SK-N-SH (cell line): ENCODE results near the gene ING1. TPM values are rescaled to one million over a fixed set of nuclear protein-coding genes. Genes with fewer than 3 reads are reported as not detected.

Experiments
- CTCF ChIA-PET: fragments of 300-600, 350-600 bp; formaldehyde crosslinking; extraction: SDS; loops from one replicate; lab custom pipeline; 2021; lab: Yijun Ruan, JAX
- POLR2A ChIA-PET: fragments of 350-600 bp; sonication (Branson Sonifier 250); formaldehyde crosslinking; extraction: SDS; loops from one replicate; lab custom pipeline; 2020; ENCODE audit warnings: antibody characterized with exemption, inconsistent platforms; lab: Yijun Ruan, JAX
- DNase-seq: peaks from one replicate; pipeline ENCODE4 v3.0.0; 2012
- H2AFZ ChIP-seq: fragments of 200-600 bp; sonication (generic); 2 replicates; pipeline ENCODE4 v1.8.1; 2016; ENCODE audit warnings: antibody characterized with exemption, mild to moderate bottlenecking, low read depth
- H3F3A ChIP-seq: fragments of 200-600 bp; sonication (generic); replicated peaks from 2 replicates; pipeline ENCODE3; 2016; ENCODE audit warnings: antibody characterized with exemption, mild to moderate bottlenecking; ENCODE audit not compliant: insufficient read depth
- H3K27ac ChIP-seq, 2 experiments: fragments of 200-500 bp in 1 of 2; fragments of 200-600 bp in 1 of 2; sonication (Bioruptor generic) in 1 of 2; sonication (generic), shearing (Covaris generic) in 1 of 2; 2 replicates each; pipeline versions ENCODE4 v1.5.1 to v1.6.1; 2014 to 2016; ENCODE audit warnings: low read depth in 2 of 2, inconsistent platforms in 1 of 2, low read length in 1 of 2, mild to moderate bottlenecking in 1 of 2, mixed read lengths in 1 of 2
- H3K27me3 ChIP-seq: fragments of 200-600 bp; sonication (generic), shearing (Covaris generic); 2 replicates; pipeline ENCODE4 v1.6.1; 2016; ENCODE audit warnings: mixed run types; ENCODE audit not compliant: insufficient read depth
- H3K36me3 ChIP-seq, 2 experiments: fragments of 200-500 bp in 1 of 2; fragments of 200-600 bp in 1 of 2; sonication (Bioruptor generic) in 1 of 2; sonication (generic) in 1 of 2; replicated peaks in 1 of 2; 2 replicates each; pipeline versions ENCODE3 to v1.5.1; 2014 to 2016; ENCODE audit warnings: low read length in 1 of 2, mild to moderate bottlenecking in 1 of 2; ENCODE audit not compliant: insufficient read depth in 2 of 2, control insufficient read depth in 1 of 2
- H3K4me1 ChIP-seq, 2 experiments: fragments of 200-500 bp in 1 of 2; fragments of 200-600 bp in 1 of 2; sonication (Bioruptor generic) in 1 of 2; sonication (generic), shearing (Covaris generic) in 1 of 2; 2 replicates each; pipeline versions ENCODE4 v1.5.1 to v1.6.1; 2014 to 2016; ENCODE audit warnings: low read depth in 1 of 2, low read length in 1 of 2, mixed run types in 1 of 2; ENCODE audit not compliant: insufficient read depth in 2 of 2, control insufficient read depth in 1 of 2
- H3K4me2 ChIP-seq: fragments of 200-600 bp; sonication (generic), shearing (Covaris generic); 2 replicates; pipeline ENCODE4 v1.6.1; 2017; ENCODE audit warnings: mixed run types
- H3K4me3 ChIP-seq, 2 experiments: fragments of 200-500 bp in 1 of 2; fragments of 200-600 bp in 1 of 2; sonication (Bioruptor generic) in 1 of 2; sonication (generic), shearing (Covaris generic) in 1 of 2; 2 replicates each; pipeline versions ENCODE4 v1.5.1 to v1.8.1; 2014 to 2016; ENCODE audit warnings: low read depth in 2 of 2, inconsistent platforms in 1 of 2, low read length in 1 of 2, mild to moderate bottlenecking in 1 of 2, mixed read lengths in 1 of 2, moderate library complexity in 1 of 2
- H3K79me2 ChIP-seq: fragments of 200-600 bp; sonication (generic); 2 replicates; pipeline ENCODE4 v1.8.1; 2017; ENCODE audit warnings: mild to moderate bottlenecking; ENCODE audit not compliant: insufficient read depth
- H3K9ac ChIP-seq: fragments of 200-600 bp; sonication (generic); 2 replicates; pipeline ENCODE4 v1.6.1; 2017; ENCODE audit warnings: mixed run types
- H3K9me2 ChIP-seq: fragments of 200-600 bp; sonication (generic); 2 replicates; pipeline ENCODE4 v1.6.1; 2017; ENCODE audit warnings: mixed run types
- H3K9me3 ChIP-seq: fragments of 200-600 bp; sonication (generic); 2 replicates; pipeline ENCODE4 v1.6.1; 2017; ENCODE audit warnings: mixed run types, mild to moderate bottlenecking, moderate library complexity
- H4K20me1 ChIP-seq: fragments of 200-600 bp; sonication (generic); 2 replicates; pipeline ENCODE4 v1.6.1; 2017; ENCODE audit warnings: mild to moderate bottlenecking, mixed run types; ENCODE audit not compliant: insufficient read depth
- CHD2 ChIP-seq: fragments of 150-350 bp; IDR thresholded peaks from 2 replicates; pipeline ENCODE4 v1.6.1; 2018; ENCODE audit warnings: low read length; ENCODE audit not compliant: partially characterized antibody
- ELF1 ChIP-seq: IDR thresholded peaks from 2 replicates; pipeline ENCODE4 v1.4.0; 2012
- EP300 ChIP-seq, 2 experiments: IDR thresholded peaks; 2 replicates each; pipeline versions ENCODE4 v1.4.0 to v1.6.1; 2012; ENCODE audit warnings: borderline replicate concordance in 1 of 2, low read depth in 1 of 2, low read length in 1 of 2
- EZH2phosphoT487 ChIP-seq: fragments of 200-600 bp; sonication (generic); IDR thresholded peaks from 2 replicates; pipeline ENCODE4 v1.6.1; 2017; ENCODE audit warnings: low read depth, mixed run types, mild to moderate bottlenecking, antibody characterized with exemption, moderate library complexity, borderline replicate concordance
- FOSL2 ChIP-seq: IDR thresholded peaks from 2 replicates; pipeline ENCODE4 v1.4.0; 2012; ENCODE audit warnings: low read depth, mild to moderate bottlenecking, moderate library complexity, borderline replicate concordance
- GABPA ChIP-seq: IDR thresholded peaks from 2 replicates; pipeline ENCODE4 v1.4.0; 2012; ENCODE audit warnings: low read depth, mild to moderate bottlenecking
- GATA2 ChIP-seq: sonication (generic); formaldehyde crosslinking; IDR thresholded peaks from 2 replicates; pipeline ENCODE4 v1.5.0; 2020; ENCODE audit warnings: mild to moderate bottlenecking, missing genetic modification reagents
- JUND ChIP-seq: IDR thresholded peaks from 2 replicates; pipeline ENCODE4 v1.4.0; 2012
- MEF2A ChIP-seq: IDR thresholded peaks from 2 replicates; pipeline ENCODE4 v1.4.0; 2012; ENCODE audit warnings: low read depth, borderline replicate concordance
- MXI1 ChIP-seq: IDR thresholded peaks from 2 replicates; pipeline ENCODE4 v1.6.1; 2012; ENCODE audit warnings: mild to moderate bottlenecking, low read depth, low read length, improper control_type of control experiment
- NFIC ChIP-seq: IDR thresholded peaks from 2 replicates; pipeline ENCODE4 v1.4.0; 2012; ENCODE audit warnings: borderline replicate concordance
- RAD21 ChIP-seq: IDR thresholded peaks from 2 replicates; pipeline ENCODE4 v1.6.1; 2012; ENCODE audit warnings: mild to moderate bottlenecking, low read length
- RCOR1 ChIP-seq: fragments of 150-350 bp; IDR thresholded peaks from 2 replicates; pipeline ENCODE4 v1.6.1; 2017; ENCODE audit warnings: antibody characterized with exemption, low read length
- SIN3A ChIP-seq: IDR thresholded peaks from 2 replicates; pipeline ENCODE4 v1.6.1; 2012; ENCODE audit warnings: low read depth, mild to moderate bottlenecking, low read length, moderate library complexity, borderline replicate concordance
- SMC3 ChIP-seq: IDR thresholded peaks from 2 replicates; pipeline ENCODE4 v1.6.1; 2012; ENCODE audit warnings: low read depth, low read length, improper control_type of control experiment
- TAF1 ChIP-seq: IDR thresholded peaks from 2 replicates; pipeline ENCODE4 v1.6.1; 2012; ENCODE audit warnings: low read depth, mild to moderate bottlenecking, low read length, moderate library complexity, borderline replicate concordance
- TCF12 ChIP-seq: IDR thresholded peaks from 2 replicates; pipeline ENCODE4 v1.4.0; 2012
- YY1 ChIP-seq: IDR thresholded peaks from 2 replicates; pipeline ENCODE4 v1.4.0; 2012; ENCODE audit warnings: low read depth, mild to moderate bottlenecking
- WGBS: methylation state at CpG from one replicate; pipeline ENCODE4 v1.1.6; 2017; ENCODE audit warnings: low lambda C conversion rate; 5-methylcytosine and 5-hydroxymethylcytosine counted together
- polyA plus RNA-seq, 3 experiments: library from polyadenylated mRNA; depleted of rRNA; stranded (reverse); fragments of >200 nt; gene quantifications; 2 replicates each; pipeline ENCODE4 v1.2.3, GENCODE V29; 2012
- TF ChIP-seq, protein P1 (sequence below): fragments of 150-350 bp; IDR thresholded peaks from 2 replicates; pipeline ENCODE4 v1.6.1; 2017; ENCODE audit warnings: antibody characterized with exemption, low read length, low read depth, borderline replicate concordance
- TF ChIP-seq, protein P2 (sequence below): IDR thresholded peaks from 2 replicates; pipeline ENCODE4 v1.4.0; 2012; ENCODE audit warnings: low read depth, borderline replicate concordance
- TF ChIP-seq, protein P3 (sequence below): IDR thresholded peaks from 2 replicates; pipeline ENCODE4; 2012
- TF ChIP-seq, protein P4 (sequence below): fragments of 150-350 bp; IDR thresholded peaks from 2 replicates; pipeline ENCODE4 v1.6.1; 2016; ENCODE audit warnings: mild to moderate bottlenecking, low read depth, low read length
- TF ChIP-seq, protein P5 (sequence below): IDR thresholded peaks from 2 replicates; pipeline ENCODE4 v1.6.1; 2012; ENCODE audit warnings: mild to moderate bottlenecking, low read depth, low read length, moderate library complexity

The ING1 gene
- polyA plus RNA-seq, 1 of the 3 experiments (the other 2 are of a cell fraction), result 25.4 TPM

DNA sequence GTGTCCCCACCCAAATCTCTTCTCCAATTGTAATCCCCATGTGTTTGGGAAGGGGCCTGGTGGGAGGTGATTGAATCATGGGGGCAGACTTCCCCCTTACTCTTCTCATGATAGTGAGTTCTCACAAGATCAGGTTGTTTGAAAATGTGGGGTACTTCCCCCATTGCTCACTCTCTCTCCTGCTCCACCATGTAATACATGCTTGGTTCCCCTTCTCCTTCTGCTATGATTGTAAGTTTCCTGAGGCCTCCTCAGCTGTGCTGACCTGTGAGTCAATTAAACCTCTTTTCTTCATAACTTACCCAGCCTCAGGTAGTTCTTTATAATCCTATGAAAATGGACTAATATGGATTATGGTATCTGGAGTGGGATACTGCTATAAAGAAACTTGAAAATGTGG lies 24.1 kb downstream of the ING1 start:
- Histone ChIP-seq H3K4me2 (no peak overlapping the region), H2AFZ (no peak overlapping the region), H3K9me3 (no peaks in the 10 kb centered on the region), H3K4me3 (no peak overlapping the region), H3K27ac (no peak overlapping the region), H3K79me2 (no peaks in the 10 kb centered on the region), H4K20me1 (no peaks in the 10 kb centered on the region), H3F3A (no peaks in the 10 kb centered on the region), H3K9me2 (no peaks in the 10 kb centered on the region), H3K27me3 (no peaks in the 10 kb centered on the region), H3K9ac (no peak overlapping the region), H3K4me1 (no peaks in the 10 kb centered on the region), H3K36me3 (no peaks in the 10 kb centered on the region)
- CTCF ChIA-PET, result no interaction called here
- POLR2A ChIA-PET, result no interaction called here
- TF ChIP-seq, protein P1, sequence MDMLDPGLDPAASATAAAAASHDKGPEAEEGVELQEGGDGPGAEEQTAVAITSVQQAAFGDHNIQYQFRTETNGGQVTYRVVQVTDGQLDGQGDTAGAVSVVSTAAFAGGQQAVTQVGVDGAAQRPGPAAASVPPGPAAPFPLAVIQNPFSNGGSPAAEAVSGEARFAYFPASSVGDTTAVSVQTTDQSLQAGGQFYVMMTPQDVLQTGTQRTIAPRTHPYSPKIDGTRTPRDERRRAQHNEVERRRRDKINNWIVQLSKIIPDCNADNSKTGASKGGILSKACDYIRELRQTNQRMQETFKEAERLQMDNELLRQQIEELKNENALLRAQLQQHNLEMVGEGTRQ, result no peak
- TF ChIP-seq TAF1, result no peak
- no peak for TF ChIP-seq EZH2phosphoT487
- no peak for TF ChIP-seq SMC3
- no peak for TF ChIP-seq EP300 (IDR thresholded peaks at IDR 0.05; ENCODE audit: borderline replicate concordance in 1 of 2, low read depth in 1 of 2, low read length in 1 of 2)
- TF ChIP-seq RCOR1, result no peak
- TF ChIP-seq RAD21, result no peak
- no peak for TF ChIP-seq MEF2A
- TF ChIP-seq GABPA, result no peak
- TF ChIP-seq FOSL2, result no peak
- TF ChIP-seq GATA2 (CRISPR knock-in tag), result no peak
- TF ChIP-seq, protein P2, sequence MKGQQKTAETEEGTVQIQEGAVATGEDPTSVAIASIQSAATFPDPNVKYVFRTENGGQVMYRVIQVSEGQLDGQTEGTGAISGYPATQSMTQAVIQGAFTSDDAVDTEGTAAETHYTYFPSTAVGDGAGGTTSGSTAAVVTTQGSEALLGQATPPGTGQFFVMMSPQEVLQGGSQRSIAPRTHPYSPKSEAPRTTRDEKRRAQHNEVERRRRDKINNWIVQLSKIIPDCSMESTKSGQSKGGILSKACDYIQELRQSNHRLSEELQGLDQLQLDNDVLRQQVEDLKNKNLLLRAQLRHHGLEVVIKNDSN, result no peak
- TF ChIP-seq ELF1, result no peak
- TF ChIP-seq, protein P3, sequence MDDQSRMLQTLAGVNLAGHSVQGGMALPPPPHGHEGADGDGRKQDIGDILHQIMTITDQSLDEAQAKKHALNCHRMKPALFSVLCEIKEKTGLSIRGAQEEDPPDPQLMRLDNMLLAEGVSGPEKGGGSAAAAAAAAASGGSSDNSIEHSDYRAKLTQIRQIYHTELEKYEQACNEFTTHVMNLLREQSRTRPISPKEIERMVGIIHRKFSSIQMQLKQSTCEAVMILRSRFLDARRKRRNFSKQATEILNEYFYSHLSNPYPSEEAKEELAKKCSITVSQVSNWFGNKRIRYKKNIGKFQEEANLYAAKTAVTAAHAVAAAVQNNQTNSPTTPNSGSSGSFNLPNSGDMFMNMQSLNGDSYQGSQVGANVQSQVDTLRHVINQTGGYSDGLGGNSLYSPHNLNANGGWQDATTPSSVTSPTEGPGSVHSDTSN, result no peak
- TF ChIP-seq SIN3A, result no peak
- TF ChIP-seq JUND, result no peak
- TF ChIP-seq MXI1, result no peak
- no peak for DNase-seq

DNA sequence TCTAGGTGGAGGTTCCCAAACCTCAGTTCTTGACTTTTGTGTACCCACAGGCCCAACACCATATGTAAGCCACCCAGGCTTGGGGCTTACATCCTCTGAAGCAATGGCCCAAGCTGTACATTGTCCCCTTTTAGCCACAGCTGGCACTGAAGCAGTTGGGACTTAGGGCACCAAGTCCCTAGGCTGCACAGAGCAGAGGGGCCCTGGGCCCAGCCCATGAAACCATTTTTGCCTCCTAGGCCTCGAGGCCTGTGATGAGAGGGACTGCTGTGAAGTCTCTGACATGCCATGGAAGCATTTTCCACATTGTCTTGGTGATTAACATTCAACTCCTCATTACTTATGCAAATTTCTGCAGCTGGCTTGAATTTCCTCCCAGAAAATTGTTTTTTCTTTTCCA lies 30.2 kb downstream of the ING1 start:
- no peaks in the 10 kb centered on the region for H3K9me2 ChIP-seq
- no peaks in the 10 kb centered on the region for H3K36me3 ChIP-seq
- no peaks in the 10 kb centered on the region for H3K79me2 ChIP-seq
- DNase-seq, result no peak
- H3K27ac ChIP-seq, result no peak overlapping the region
- no peak overlapping the region for H3K4me3 ChIP-seq
- no peak overlapping the region for H3K4me2 ChIP-seq
- POLR2A ChIA-PET, result no interaction called here
- H3K9ac ChIP-seq, result no peak overlapping the region
- H3K27me3 ChIP-seq, result no peaks in the 10 kb centered on the region
- no peaks in the 10 kb centered on the region for H3K4me1 ChIP-seq
- H3F3A ChIP-seq, result no peaks in the 10 kb centered on the region
- no peaks in the 10 kb centered on the region for H4K20me1 ChIP-seq
- WGBS, result 0% methylated on average over 1 of the region's 1 CpG
- CTCF ChIA-PET, result no interaction called here
- H3K9me3 ChIP-seq, result no peaks in the 10 kb centered on the region; the same call in 1 of the 2 replicates
- no peak overlapping the region for H2AFZ ChIP-seq
- TF ChIP-seq FOSL2, result no peak
- no peak for TF ChIP-seq YY1
- TF ChIP-seq, protein P4, sequence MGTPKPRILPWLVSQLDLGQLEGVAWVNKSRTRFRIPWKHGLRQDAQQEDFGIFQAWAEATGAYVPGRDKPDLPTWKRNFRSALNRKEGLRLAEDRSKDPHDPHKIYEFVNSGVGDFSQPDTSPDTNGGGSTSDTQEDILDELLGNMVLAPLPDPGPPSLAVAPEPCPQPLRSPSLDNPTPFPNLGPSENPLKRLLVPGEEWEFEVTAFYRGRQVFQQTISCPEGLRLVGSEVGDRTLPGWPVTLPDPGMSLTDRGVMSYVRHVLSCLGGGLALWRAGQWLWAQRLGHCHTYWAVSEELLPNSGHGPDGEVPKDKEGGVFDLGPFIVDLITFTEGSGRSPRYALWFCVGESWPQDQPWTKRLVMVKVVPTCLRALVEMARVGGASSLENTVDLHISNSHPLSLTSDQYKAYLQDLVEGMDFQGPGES, result no peak
- TF ChIP-seq MXI1, result no peak
- TF ChIP-seq EP300 (IDR thresholded peaks at IDR 0.05; ENCODE audit: borderline replicate concordance in 1 of 2, low read depth in 1 of 2, low read length in 1 of 2), result no peak
- TF ChIP-seq TCF12, result no peak
- no peak for TF ChIP-seq ELF1
- TF ChIP-seq, protein P5, sequence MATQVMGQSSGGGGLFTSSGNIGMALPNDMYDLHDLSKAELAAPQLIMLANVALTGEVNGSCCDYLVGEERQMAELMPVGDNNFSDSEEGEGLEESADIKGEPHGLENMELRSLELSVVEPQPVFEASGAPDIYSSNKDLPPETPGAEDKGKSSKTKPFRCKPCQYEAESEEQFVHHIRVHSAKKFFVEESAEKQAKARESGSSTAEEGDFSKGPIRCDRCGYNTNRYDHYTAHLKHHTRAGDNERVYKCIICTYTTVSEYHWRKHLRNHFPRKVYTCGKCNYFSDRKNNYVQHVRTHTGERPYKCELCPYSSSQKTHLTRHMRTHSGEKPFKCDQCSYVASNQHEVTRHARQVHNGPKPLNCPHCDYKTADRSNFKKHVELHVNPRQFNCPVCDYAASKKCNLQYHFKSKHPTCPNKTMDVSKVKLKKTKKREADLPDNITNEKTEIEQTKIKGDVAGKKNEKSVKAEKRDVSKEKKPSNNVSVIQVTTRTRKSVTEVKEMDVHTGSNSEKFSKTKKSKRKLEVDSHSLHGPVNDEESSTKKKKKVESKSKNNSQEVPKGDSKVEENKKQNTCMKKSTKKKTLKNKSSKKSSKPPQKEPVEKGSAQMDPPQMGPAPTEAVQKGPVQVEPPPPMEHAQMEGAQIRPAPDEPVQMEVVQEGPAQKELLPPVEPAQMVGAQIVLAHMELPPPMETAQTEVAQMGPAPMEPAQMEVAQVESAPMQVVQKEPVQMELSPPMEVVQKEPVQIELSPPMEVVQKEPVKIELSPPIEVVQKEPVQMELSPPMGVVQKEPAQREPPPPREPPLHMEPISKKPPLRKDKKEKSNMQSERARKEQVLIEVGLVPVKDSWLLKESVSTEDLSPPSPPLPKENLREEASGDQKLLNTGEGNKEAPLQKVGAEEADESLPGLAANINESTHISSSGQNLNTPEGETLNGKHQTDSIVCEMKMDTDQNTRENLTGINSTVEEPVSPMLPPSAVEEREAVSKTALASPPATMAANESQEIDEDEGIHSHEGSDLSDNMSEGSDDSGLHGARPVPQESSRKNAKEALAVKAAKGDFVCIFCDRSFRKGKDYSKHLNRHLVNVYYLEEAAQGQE, result no peak
- TF ChIP-seq NFIC, result no peak
- TF ChIP-seq JUND, result no peak
- TF ChIP-seq CHD2, result no peak
